NCI-H345 (cell line): ENCODE measurements around the gene PFKFB2.

Experiments
- DNase-seq: peaks from one replicate; lab custom pipeline; 2025; lab: John Stamatoyannopoulos, UW

Gene PFKFB2

DNA sequence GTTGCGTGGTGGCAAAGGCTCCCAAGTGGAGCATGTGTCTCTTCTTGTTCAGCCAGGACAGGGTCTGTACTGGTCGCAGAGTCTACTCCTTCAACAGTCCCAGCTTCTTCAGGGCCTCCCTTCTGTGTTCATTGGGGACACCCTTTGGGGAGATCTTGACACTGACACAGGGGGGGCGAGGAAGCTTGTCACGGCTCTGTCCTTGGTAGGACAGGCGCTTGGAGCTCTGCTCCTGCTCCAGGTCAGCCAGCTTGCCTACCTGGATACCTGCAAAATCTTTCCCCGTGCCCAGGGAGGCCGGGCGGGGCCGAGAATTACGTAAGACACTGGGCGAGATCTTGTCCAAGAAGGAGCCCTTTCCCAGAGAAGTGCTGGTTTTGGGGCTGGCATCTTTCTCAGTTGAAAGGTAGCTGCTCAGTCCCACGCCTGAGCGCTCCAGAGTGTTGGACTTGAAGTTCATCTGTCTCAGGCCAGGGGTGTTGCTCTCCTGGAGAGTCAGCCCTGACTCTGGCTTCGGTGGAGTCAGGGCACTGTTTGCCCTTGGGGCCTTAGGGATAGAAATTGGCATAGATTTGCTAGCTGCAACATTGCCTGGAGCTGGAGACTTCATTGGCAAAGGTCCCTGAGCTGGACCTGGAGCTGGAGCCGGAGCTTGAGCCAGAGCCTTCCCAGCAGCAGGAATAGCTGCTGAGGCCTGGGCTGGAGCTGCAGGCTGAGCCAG, 31.0 kb upstream of the PFKFB2 start:
- DNase-seq: no peak

DNA sequence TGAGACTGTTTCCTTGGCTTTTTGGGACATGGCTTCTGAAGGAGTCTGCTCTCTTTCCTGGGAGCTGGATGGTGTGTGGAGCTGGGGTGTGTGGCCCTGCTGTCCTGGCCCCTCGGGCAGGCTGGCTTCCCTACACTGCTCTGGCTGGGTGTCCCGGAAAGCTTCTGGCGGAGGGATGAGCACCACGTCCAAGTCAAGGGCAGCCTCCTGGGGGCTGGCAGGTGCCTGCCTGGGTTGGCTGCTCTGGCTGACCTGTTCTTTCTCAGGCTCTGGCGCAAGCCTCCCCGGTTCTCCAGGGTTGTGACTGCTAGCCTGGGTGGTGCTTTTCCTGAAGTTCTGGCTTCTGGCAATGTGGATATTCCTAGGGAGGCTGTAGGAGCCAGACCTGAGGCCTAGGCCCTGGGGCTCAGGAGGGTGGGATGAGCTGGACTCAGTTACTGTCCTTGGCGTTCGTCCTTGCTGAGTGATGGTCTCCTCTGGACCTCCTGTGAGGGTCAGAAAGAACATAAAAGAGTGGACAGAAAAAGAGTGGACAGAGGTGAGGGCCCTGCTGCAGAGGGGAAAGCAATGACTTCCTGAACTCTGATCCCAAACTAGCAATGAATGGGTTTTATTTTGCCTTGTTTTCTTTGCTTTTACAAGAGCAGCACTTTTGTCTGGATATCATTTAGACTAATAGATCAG, 29.9 kb upstream of the PFKFB2 start:
- DNase-seq: no peak

DNA sequence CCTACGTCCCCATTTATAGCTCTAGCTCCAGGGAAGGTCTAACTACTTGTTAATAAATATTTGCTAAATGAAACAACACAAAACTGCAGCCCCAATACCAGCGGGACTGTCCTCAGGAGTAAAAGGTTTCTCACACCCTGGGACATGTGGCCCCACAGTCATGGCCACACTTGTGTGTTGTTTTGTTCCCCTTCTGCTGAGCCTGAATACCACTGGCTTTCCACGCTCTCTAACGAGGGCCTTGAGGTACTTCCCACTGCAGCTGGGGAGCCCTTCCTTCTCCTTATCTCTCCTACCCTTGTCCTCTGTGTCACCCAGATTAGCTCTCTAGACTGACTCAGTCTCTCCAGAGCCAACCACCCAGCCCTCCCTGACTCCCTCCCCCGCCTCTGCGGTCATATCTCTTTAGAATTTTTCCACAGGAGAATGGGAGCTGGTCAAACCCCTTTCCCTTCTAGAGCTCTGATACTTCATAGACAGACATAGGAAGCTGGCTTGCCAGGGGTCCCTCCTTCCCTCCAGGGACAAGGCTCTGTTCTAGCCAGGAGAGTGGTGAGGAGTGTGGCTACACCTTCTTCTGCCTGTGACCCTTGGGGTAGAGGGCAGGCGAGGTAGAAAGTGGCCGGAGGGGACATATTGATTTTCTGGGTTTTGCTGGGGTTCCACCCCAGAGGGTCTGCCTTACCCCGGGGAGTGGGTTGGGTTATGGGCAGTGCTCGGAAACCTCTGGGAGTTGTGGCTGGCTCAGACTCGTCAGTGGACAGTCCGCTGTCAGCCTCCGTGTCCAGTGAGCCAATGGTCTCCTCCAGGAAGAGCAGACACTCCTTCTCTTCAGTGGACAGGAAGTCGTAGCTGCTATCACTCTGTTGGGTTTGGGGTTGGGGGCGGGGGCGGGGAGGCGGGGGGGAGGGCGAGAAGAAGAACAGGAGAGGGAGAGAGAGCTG, 28.6 kb upstream of the PFKFB2 start:
- DNase-seq: no peak

DNA sequence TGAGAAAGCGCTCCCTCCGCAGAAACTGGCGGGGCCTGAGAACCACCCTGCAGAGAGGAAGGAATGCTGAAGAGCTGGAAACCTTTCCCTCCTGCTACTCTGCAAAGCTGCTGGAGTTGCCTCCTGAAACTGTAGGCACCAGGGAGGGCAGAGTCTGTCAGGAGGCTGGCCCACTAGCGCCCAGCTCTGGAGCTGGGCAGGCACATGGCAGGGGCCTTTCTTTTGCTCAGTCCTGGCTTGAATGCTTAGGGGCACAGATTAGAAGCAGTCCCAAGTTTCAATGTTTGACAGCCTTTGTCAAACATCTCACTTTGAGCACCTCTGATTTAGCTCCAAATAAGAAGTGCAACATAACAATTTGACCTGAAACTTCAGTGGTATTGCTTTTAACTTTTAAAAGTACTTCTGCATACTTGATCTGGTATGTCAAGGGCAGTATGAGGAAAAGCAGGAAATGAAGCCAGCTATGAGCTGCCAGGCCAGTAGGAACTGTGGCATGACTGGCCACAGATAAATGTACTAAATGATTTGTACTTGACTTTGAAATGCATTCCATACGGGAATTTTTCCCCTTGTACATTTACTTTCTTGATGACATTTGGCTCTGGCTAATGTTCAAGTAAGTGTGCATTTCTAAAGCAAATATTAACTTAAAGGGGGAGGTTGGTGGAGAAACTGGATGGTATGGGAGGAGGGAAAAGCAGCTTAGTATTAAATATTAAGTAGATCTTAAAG, 27.8 kb upstream of the PFKFB2 start:
- no peak for DNase-seq

DNA sequence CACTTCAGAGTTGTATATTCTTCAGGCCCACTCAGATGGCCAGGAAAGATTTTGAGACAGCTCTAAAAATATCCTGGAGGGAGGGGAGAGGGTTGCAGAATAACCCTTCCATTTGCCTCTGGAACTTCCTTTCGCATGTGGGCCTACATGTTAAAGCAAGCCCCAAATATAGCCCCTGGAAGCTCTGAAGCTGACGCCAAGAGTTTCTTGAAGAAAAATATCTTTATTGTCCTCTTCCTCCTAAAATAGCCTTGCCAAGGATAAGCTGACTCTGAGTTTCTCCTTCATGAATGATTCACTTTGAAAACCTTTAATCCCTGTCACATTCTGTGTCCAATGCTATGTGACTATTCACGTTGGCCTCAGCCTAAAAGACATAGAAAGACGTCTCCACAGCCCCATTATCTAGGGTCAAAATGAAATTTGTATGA, 27.0 kb upstream of the PFKFB2 start:
- no peak for DNase-seq

DNA sequence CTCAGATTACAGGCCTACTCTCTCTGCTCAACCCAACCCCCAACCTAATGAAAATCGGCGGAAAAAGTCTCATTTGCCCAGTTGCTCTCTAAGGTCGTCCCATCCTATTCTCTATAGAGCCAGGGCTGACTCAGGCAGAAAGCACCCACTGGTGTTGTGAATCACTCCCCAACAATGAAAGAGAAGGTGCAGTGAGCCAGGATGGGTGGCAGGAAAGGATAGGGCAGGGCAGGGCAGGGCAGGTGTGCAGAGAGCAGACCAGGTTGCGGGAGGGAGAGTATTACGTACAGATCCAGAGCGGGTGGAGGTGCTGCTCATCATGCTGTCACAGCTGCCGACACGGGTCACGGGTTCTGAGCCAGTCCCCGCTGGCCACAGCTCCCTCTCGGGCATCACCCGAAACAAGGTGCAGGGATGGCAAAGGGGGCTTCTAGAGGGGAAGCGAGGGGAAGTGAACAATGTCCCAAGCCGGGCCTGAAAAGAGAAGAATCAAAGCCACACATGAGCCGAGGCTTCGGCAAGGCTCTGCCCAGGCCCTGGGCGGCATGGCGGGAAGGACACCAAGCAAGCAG, 25.8 kb upstream of the PFKFB2 start:
- DNase-seq: no peak

DNA sequence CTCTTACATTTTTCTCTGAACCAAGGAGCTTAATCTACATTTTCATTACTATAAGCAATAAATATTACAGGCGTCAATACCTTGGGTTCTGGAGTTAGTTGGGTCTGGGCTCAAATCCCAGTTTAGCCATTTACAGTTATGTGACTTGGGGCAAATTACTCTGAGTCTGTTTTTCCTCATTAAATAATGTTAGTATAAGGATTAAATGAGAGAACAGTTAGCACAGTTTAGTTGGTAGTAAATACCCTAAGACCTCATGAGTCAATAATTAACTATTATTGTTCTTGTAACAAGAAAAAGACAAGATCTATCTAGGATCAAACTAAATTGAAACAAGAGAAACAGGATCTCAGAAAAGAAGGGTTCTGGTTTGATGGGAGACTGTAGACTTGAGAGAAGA, 25.2 kb upstream of the PFKFB2 start:
- DNase-seq: no peak

DNA sequence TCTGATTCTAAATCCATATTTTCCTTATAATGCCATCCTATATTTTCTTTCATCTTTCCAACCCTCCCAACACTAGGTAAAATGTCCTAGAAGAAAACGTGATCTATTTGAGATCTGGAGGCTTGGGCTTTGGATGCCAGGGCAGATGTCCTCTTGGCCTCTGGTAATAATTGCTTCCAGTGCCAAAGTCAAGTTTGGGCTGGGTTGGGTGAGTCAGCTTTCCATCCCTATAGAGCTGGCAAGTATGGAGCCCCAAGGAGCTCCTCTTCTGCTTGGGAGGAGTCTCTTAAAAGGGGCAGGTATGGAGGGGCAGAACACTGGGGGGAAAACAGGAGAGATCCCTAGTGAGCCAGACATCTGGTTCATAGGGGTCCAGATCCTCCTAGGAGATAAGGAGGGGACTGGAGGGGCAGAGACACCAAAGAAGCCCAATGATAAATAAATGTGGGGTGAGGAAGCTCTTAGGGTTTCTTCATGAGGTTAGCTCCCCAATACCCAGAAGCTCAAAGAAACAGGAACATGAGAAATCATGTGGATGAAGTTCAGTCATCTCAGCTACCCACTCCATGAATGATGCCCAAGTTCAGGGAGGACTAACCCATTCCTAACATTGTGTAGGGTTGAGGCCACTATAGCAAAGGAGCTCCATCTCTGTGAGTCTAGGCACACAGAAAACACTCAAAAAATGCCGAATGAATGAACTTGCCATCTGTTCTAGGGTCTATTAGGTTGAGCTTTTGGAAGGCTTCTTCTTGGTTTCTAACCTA, 24.0 kb upstream of the PFKFB2 start:
- no peak for DNase-seq

DNA sequence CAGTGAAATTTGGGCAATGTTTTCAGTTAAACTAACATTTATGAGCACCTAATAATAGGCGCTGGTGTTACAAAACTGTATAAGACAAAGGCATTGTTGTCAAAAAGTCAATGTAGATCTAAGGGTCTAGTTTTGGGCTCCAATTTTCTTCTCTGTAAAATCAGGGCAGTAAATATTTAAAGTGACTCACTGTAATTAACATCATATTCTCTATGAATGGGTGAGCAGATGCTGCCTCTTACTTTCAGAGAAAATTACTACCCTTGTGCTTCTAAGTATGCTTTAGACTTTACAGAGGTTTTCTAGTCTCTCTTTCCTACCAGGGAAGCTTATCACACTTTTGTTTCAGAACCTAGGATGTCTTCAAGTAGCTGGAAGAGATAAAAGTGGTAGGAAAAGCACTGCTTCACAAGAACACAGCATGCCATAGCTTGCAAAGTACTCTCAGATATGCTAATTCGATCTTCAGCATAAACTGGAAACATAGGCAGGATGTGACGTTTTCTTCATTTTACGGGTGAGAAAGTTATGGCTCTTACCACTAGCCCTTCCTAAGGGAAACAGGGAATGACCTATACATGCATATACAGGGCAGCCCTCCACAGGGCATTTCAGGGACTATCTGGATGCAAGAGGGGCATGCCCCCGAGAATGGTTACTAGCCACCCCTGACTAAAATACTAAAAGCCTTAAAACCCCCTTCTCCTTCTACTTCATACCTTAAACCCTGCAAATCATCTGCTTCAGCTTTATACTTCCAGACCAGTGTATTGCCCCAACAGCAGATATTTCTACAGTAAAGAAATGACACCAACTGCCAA, 23.2 kb upstream of the PFKFB2 start:
- DNase-seq: no peak

DNA sequence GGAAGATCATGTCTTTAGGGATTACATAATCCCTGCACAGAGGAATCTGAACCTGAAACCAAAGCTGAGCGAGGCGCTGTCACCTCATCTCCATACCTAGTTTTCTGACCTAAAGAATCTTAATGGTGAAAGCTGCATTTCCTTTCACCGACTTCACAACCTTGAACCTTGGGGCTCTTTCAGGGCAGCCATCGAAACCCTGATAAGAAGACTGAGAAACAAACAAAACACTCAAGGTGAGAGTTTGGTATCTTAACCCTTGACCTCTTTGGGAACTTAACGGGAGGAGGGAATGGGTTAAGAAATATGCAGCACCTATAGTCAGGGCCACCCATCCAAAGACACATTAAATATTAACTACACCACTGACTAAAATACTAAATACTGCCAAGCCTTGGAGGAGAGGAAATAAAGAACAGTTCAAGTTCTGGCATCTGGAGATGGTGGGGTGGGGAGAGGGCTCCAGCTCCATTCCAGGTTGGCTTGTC, 22.5 kb upstream of the PFKFB2 start:
- no peak for DNase-seq

DNA sequence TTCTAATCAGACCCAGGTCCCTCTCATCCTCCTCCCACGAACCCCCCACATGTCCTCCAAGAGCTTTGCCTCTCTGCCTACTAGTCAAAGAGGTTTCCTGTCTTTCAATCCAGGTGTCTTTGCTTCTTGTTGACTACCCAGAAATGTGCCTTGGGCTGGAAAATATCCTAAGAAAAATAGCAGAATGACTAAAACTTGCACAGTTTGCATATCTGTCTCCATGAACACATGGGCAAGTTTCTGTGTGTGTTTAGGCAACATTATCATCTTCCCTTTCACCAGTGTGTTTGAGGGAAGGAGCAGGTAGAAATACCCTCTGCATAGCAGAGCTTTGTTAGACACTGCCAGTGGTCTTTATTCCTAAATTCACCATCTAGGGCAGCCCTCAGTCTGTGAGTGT, 22.1 kb upstream of the PFKFB2 start:
- DNase-seq: no peak

DNA sequence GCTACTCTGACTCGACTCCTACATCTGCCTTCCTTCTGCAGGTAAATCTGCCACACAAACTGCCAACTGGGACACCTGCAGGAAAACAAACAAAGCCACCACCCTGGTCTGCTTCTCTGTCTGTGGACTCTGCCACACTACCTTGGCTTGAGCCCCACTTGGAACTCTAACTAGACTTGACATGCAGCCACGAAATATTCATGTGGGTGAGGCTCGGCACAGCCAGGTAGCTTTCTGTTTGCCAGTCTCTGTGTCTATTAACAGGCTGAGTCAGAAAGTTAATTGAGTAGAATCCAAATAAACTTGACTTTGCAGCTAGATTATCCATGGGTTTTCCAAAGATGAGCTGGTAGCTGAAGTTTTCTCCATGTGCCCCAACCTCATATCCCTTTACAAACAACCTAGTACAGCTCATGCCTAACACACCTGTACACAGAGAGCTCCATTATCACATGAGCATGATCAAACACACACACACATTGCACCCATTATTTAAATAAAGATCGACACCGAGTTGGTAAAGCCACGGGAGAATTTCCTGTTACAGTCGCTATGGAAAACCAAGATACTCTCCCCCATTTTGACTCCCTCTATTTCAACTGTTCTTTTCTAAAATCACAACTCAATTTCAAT, 21.3 kb upstream of the PFKFB2 start:
- peak; percentile 10 for DNase-seq

DNA sequence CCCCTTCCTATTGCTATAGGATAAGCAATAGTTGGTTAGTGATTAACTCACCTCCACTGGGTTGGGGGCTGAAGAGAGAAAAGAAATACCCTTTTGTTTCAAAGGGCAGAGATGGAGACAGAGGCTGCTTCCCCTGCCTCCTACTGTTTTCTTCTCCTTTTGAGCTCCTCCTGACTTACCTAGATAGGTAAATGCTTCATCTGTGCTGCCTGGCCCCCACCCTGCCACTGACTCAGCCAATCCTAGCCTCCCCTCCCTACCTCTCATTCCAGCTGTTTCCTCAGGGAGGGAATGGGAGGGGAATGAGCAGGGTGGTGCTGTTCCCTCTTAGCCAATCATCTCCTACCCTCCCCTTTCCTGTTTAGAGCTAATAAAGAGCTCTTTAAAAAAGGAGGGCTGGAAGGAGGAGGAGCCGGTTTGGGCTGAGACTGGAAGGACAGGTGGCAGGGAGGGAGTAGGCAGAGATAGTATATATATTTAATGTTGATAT, 20.5 kb upstream of the PFKFB2 start, which contains the start of gene C1orf116:
TSS of gene C1orf116 (minus strand) at position 229 of the 490 bp plus-strand sequence. CDS start 5,158 bp downstream, outside the sequence.
- peak; percentile 52 for DNase-seq

DNA sequence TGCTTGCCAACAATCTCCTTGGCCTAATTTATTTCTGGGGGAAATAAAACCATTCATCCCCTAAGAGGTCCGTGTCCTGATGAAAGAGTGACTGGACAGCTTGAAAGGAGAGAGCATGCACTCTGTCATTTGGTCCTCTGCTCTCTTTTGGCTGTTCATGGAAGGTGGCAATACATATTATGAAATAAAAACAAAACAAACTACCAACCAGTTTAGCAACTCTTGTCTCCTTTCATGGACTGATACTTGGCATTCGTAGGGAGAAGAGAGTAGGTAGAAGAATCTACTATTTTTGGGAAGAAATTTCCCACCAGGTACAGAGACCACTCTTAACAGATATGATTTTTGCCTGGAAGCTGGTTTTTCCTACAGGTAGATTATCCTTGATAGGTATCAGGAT, 19.8 kb upstream of the PFKFB2 start:
- DNase-seq: no peak

DNA sequence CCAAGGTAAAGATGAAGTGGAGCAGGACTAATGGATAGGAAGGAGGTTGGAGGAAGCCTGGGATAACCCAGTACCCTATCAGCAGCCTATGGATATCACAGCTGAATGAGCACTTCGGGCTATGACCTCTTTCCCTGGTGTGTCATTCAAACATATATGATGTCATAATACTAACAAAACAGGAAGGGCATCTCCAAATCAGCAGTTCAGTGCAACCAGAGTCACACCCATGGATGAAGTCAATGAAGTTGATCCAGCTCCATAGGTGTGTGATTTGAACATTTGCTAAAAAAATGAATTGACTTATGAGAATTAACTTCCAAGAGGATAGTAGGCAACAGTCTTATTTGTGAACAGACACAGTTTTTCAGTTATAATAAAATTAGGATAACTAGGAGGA, 18.9 kb upstream of the PFKFB2 start:
- DNase-seq: no peak

DNA sequence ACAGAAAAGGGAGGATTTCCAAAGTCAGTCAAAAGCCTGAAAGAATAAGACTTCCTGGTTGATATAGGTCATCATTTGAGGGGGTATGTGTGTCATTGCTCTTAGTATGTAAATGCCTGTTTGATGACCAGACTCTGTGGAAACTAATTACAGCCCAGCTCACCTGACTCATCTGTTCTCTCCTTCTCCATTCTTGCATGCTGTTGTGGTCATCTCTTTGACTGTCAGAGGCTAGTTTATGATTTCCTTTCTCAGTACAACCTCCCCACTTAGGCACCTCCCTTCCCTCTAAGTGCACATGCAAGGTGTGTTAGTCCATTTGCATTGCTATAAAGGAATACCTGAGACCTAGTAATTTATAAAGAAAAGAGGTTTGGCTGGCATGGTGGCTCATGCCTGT, 18.1 kb upstream of the PFKFB2 start:
- DNase-seq: no peak

DNA sequence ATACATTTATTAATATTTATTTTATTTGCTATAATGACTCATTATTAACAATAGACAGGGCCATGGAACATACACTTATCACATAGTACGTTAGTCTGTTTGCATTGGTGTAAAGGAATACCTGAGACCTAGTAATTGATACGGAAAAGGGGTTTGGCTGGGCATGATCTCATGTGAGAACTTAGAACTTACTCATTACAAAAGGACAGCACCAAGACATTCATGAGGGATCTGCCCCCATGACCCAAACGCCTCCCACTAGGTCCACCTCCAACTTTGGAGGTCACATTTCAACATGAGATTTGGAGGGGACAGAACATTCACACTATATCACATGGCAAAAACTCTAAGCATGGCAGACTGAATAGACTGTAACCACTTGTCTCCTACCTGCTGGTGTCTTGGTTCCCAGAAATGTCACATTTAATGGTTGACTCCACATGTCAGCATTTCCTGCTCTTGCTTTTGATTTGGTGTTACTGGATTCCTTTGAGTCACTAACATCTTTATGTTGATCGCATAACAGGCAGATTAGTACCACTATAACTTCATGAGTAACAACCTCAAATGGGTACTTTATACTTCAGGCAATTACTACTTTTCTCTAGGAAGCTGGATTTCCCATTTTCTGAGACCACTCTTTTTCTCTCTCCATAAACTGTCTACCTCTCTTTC, 17.1 kb upstream of the PFKFB2 start:
- DNase-seq: no peak

DNA sequence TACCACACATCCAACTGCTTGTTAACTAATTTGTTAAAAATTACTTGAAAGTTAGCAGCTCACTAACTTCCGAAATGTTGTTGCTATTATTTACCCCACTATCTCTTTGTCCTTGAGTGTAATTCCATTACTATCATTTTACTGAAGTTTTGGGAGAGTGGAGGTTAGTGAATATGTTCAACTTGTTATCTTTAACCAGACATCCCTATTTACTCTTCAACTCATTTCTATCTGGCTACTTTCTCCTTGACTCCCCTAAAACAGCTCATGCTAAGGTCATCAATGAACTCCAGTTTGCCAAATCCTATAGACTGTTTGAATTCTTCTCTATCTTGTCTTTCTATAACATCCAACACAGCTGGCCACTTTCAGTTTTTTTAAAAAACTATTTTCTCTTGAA, 16.2 kb upstream of the PFKFB2 start:
- DNase-seq: no peak
